ENCODE data around the gene SLC47A1.

The SLC47A1 gene

GRCh38 chr17:19538095-19539039 is 4.7 kb downstream of the SLC47A1 start:
- no peak for TF ChIP-seq EZH2phosphoT487 (IDR thresholded peaks at IDR 0.05; ENCODE audit: borderline replicate concordance)
- no peak for TF ChIP-seq CTCF (conservative IDR thresholded peaks at IDR 0.05; ENCODE audit: low read length)
- H2AFZ ChIP-seq (ENCODE audit: low read length), result no peak overlapping the region
- H3K4me1 ChIP-seq (ENCODE audit: insufficient read depth, low read length, poor library complexity, severe bottlenecking), result no peaks in the 10 kb centered on the region
- H3K27me3 ChIP-seq (ENCODE audit: insufficient read depth, low read length, poor library complexity, severe bottlenecking), result peaks cover 5% of the 10 kb centered on the region
- H3K9me3 ChIP-seq (ENCODE audit: insufficient read depth, low read depth, low read length), result no peaks in the 10 kb centered on the region
- H4K20me1 ChIP-seq (ENCODE audit: insufficient read depth, low read length, poor library complexity, severe bottlenecking), result no peaks in the 10 kb centered on the region
- H3K4me2 ChIP-seq (ENCODE audit: low read depth, low read length, poor library complexity, severe bottlenecking), result no peak overlapping the region
- H3K4me3 ChIP-seq (ENCODE audit: low read length, poor library complexity, severe bottlenecking), result no peak overlapping the region
- no peaks in the 10 kb centered on the region for H3K79me2 ChIP-seq (ENCODE audit: insufficient read depth, low read length)
- H3K36me3 ChIP-seq (ENCODE audit: insufficient read depth, low read length), result no peaks in the 10 kb centered on the region
- no peaks in the 10 kb centered on the region for H3F3A ChIP-seq (ENCODE audit: low read depth)
- no peaks in the 10 kb centered on the region for H3K9me2 ChIP-seq (replicated peaks; ENCODE audit: low read depth, low read length)
- H3K9ac ChIP-seq (ENCODE audit: low read depth, low read length, poor library complexity, severe bottlenecking), result no peak overlapping the region

GRCh38 chr17:19539040-19539399 is 5.4 kb downstream of the SLC47A1 start:
- Histone ChIP-seq H4K20me1 (ENCODE audit: insufficient read depth, low read length, poor library complexity, severe bottlenecking) (no peaks in the 10 kb centered on the region), H3K4me2 (ENCODE audit: low read depth, low read length, poor library complexity, severe bottlenecking) (no peak overlapping the region)

GRCh38 chr17:19539841-19540311 is 6.2 kb downstream of the SLC47A1 start:
- Histone ChIP-seq H3K4me2 (ENCODE audit: low read depth, low read length, poor library complexity, severe bottlenecking) (no peak overlapping the region), H3K27me3 (ENCODE audit: insufficient read depth, low read length, poor library complexity, severe bottlenecking) (peaks cover 5% of the 10 kb centered on the region), H3K36me3 (ENCODE audit: insufficient read depth, low read length) (no peaks in the 10 kb centered on the region), H3K4me1 (ENCODE audit: insufficient read depth, low read length, poor library complexity, severe bottlenecking) (no peaks in the 10 kb centered on the region), H3K79me2 (ENCODE audit: insufficient read depth, low read length) (no peaks in the 10 kb centered on the region), H3K9ac (ENCODE audit: low read depth, low read length, poor library complexity, severe bottlenecking) (no peak overlapping the region), H3F3A (ENCODE audit: low read depth) (no peaks in the 10 kb centered on the region), H2AFZ (ENCODE audit: low read length) (no peak overlapping the region), H3K9me3 (ENCODE audit: insufficient read depth, low read depth, low read length) (no peaks in the 10 kb centered on the region), H3K9me2 (replicated peaks; ENCODE audit: low read depth, low read length) (no peaks in the 10 kb centered on the region), H4K20me1 (ENCODE audit: insufficient read depth, low read length, poor library complexity, severe bottlenecking) (no peaks in the 10 kb centered on the region), H3K4me3 (ENCODE audit: low read length, poor library complexity, severe bottlenecking) (no peak overlapping the region)
- TF ChIP-seq EZH2phosphoT487 (IDR thresholded peaks at IDR 0.05; ENCODE audit: borderline replicate concordance) (no peak), CTCF (conservative IDR thresholded peaks at IDR 0.05; ENCODE audit: low read length) (no peak)

More at GRCh38 chr17:19539040-19539399, 5.4 kb downstream of the SLC47A1 start:
- Histone ChIP-seq H3K79me2 (ENCODE audit: insufficient read depth, low read length) (no peaks in the 10 kb centered on the region), H3K4me3 (ENCODE audit: low read length, poor library complexity, severe bottlenecking) (no peak overlapping the region), H3K9me2 (replicated peaks; ENCODE audit: low read depth, low read length) (no peaks in the 10 kb centered on the region), H3K36me3 (ENCODE audit: insufficient read depth, low read length) (no peaks in the 10 kb centered on the region), H3K27me3 (ENCODE audit: insufficient read depth, low read length, poor library complexity, severe bottlenecking) (peaks cover 5% of the 10 kb centered on the region), H3K4me1 (ENCODE audit: insufficient read depth, low read length, poor library complexity, severe bottlenecking) (no peaks in the 10 kb centered on the region), H3K9ac (ENCODE audit: low read depth, low read length, poor library complexity, severe bottlenecking) (no peak overlapping the region), H3K9me3 (ENCODE audit: insufficient read depth, low read depth, low read length) (no peaks in the 10 kb centered on the region), H3F3A (ENCODE audit: low read depth) (no peaks in the 10 kb centered on the region), H2AFZ (ENCODE audit: low read length) (no peak overlapping the region)
- TF ChIP-seq EZH2phosphoT487 (IDR thresholded peaks at IDR 0.05; ENCODE audit: borderline replicate concordance) (no peak), CTCF (conservative IDR thresholded peaks at IDR 0.05; ENCODE audit: low read length) (no peak)

All from Loucy (cell line).